ENCODE measurements around the gene NRCAM. TPM values are rescaled to one million over a fixed set of nuclear protein-coding genes. Genes with fewer than 3 reads are reported as not detected.

Gene NRCAM
- total RNA-seq, 1 donor from 2014 or later: 7.9 TPM

DNA sequence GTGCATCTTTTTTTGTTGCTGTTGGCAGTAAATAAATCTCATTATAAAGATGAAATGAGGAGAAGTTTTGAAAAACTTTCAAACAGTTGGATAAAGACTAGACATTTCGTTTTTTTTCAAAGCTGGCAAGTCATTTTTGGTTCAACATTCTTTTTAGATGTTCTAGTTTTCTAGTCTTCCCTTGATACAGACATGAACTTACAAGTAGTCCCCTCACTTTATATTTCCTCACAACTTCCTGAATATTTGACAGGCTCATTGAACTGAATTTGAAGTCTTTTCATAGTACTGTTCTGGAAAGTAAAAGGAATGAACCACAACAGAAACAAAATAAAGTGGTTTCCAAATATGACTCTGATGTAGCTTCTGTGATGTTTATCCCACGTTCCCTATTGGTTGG is 134.2 kb downstream of the NRCAM start:
- H3K27ac ChIP-seq: no peak overlapping the region
- H3K27me3 ChIP-seq: no peaks in the 10 kb centered on the region
- no peaks in the 10 kb centered on the region for H3K4me1 ChIP-seq
- intact Hi-C loops (cut with DNase I): no loop called here
- no peak for DNase-seq (ENCODE audit: extremely low spot score in 2 of 2)
- no peaks in the 10 kb centered on the region for H3K36me3 ChIP-seq
- TF ChIP-seq POLR2AphosphoS5 (IDR thresholded peaks at IDR 0.05; ENCODE audit: insufficient read depth in 1 of 2, low read depth in 1 of 2) (no peak), POLR2A (IDR thresholded peaks at IDR 0.05) (no peak), CTCF (IDR thresholded peaks at IDR 0.05) (no peak)
- no peak overlapping the region for H3K4me3 ChIP-seq
- H3K9me3 ChIP-seq: no peaks in the 10 kb centered on the region

DNA sequence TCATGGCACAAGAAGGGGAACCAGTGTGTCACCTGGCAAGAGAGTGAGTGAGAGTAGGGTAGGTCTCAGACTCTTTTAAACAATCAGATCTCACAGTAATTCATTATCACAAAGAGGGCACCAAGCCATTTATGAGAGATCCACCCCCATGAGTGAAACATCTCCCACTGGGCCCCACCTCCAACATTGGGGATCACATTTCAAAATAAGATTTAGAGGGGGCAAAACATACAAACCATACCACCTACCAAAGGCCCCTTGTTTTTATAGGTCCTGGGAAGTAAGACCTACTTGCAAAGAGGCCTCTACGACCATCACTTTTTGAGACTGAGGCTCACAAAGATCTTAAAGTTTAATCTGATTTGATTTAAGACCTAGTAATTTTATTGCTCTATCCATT is 134.9 kb downstream of the NRCAM start:
- Histone ChIP-seq H3K27me3 (no peaks in the 10 kb centered on the region), H3K9me3 (no peaks in the 10 kb centered on the region), H3K27ac (no peak overlapping the region), H3K36me3 (no peaks in the 10 kb centered on the region), H3K4me1 (no peaks in the 10 kb centered on the region), H3K4me3 (no peak overlapping the region)
- TF ChIP-seq POLR2AphosphoS5 (IDR thresholded peaks at IDR 0.05; ENCODE audit: insufficient read depth in 1 of 2, low read depth in 1 of 2): no peak
- TF ChIP-seq POLR2A (IDR thresholded peaks at IDR 0.05): no peak
- TF ChIP-seq CTCF (IDR thresholded peaks at IDR 0.05): no peak
- intact Hi-C loops (cut with DNase I): no loop called here
- no peak for DNase-seq (ENCODE audit: extremely low spot score in 2 of 2)

DNA sequence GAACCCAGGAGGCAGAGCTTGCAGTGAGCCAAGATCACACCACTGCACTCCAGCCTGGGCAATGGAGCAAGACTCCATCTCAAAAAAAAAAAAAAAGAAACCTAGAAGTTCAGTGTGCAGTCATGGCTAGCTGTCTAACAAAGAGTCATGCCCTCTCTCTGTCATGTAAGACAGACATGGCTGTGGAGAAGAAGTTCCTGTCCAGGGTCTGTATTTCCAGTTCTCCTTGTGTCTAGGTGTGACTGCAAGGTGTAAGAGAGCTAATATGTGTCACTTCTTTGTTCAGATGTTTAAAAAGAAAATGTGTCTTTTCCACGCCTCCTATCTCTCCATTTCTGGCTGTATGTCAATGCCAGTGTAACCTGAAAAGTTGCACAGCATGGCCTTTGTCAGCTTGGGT is 139.5 kb downstream of the NRCAM start:
- intact Hi-C loops (cut with DNase I): no loop called here
- Histone ChIP-seq H3K27me3 (no peaks in the 10 kb centered on the region), H3K27ac (no peak overlapping the region), H3K9me3 (no peaks in the 10 kb centered on the region), H3K36me3 (no peaks in the 10 kb centered on the region), H3K4me1 (no peaks in the 10 kb centered on the region), H3K4me3 (no peak overlapping the region)
- TF ChIP-seq POLR2AphosphoS5 (IDR thresholded peaks at IDR 0.05; ENCODE audit: insufficient read depth in 1 of 2, low read depth in 1 of 2) (no peak), CTCF (IDR thresholded peaks at IDR 0.05) (no peak), POLR2A (IDR thresholded peaks at IDR 0.05) (no peak)
- no peak for DNase-seq (ENCODE audit: extremely low spot score in 2 of 2)

DNA sequence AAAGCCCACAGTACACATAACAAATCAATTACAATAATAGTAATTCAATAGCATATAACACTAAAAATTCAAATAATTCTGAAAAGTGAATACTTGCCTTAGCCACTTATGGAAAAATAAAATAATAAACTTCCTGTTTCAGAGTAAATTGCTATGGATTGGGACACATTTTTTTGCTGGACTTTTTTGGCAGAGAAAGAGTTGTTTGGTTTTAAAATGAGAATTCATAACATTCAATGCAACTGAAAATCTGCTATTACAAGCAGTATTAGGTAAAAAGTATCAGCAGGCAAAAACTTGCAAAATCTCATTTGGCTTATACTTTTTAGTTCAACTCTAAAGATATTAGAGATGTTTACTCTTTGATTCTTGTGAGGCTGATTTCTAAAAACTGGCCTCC is 141.7 kb downstream of the NRCAM start:
- H3K9me3 ChIP-seq: no peaks in the 10 kb centered on the region
- DNase-seq (ENCODE audit: extremely low spot score in 2 of 2): no peak
- TF ChIP-seq CTCF (IDR thresholded peaks at IDR 0.05) (no peak), POLR2A (IDR thresholded peaks at IDR 0.05) (no peak), POLR2AphosphoS5 (IDR thresholded peaks at IDR 0.05; ENCODE audit: insufficient read depth in 1 of 2, low read depth in 1 of 2) (no peak)
- intact Hi-C loops (cut with DNase I): no loop called here
- no peaks in the 10 kb centered on the region for H3K27me3 ChIP-seq
- H3K36me3 ChIP-seq: no peaks in the 10 kb centered on the region
- H3K27ac ChIP-seq: no peak overlapping the region
- no peak overlapping the region for H3K4me3 ChIP-seq
- H3K4me1 ChIP-seq: no peaks in the 10 kb centered on the region

GRCh38 chr7:108314049-108314448 is 142.2 kb downstream of the NRCAM start:
- Histone ChIP-seq H3K27me3 (no peaks in the 10 kb centered on the region), H3K9me3 (no peaks in the 10 kb centered on the region), H3K4me3 (no peak overlapping the region), H3K4me1 (no peaks in the 10 kb centered on the region), H3K27ac (no peak overlapping the region), H3K36me3 (no peaks in the 10 kb centered on the region)
- intact Hi-C loops (cut with DNase I): no loop called here
- no peak for DNase-seq (ENCODE audit: extremely low spot score in 2 of 2)
- TF ChIP-seq CTCF (IDR thresholded peaks at IDR 0.05): no peak
- TF ChIP-seq POLR2A (IDR thresholded peaks at IDR 0.05): no peak
- TF ChIP-seq POLR2AphosphoS5 (IDR thresholded peaks at IDR 0.05; ENCODE audit: insufficient read depth in 1 of 2, low read depth in 1 of 2): no peak

Measured in vagina (tissue), 2 donors.